HepG2 (cell line): ENCODE measurements around the gene MCMBP. TPM values are rescaled to one million over a fixed set of nuclear protein-coding genes. Genes with fewer than 3 reads are reported as not detected.

Experiments
- AKNA ChIP-seq: sonication (generic); formaldehyde crosslinking; IDR thresholded peaks from 2 replicates; pipeline ENCODE4 v1.4.0; 2020; ENCODE audit warnings: missing genetic modification reagents, borderline replicate concordance
- ERF ChIP-seq: IDR thresholded peaks from 2 replicates; pipeline ENCODE4 v1.6.1; 2018; ENCODE audit warnings: missing biosample characterization, missing genetic modification reagents
- GATAD2A ChIP-seq: IDR thresholded peaks from 2 replicates; pipeline ENCODE4 v1.6.1; 2016
- GRHL1 ChIP-seq: sonication (generic); formaldehyde crosslinking; conservative IDR thresholded peaks from 2 replicates; pipeline ENCODE4 v1.8.0; 2022; ENCODE audit warnings: missing genetic modification reagents
- HMG20B ChIP-seq: conservative IDR thresholded peaks from 2 replicates; pipeline ENCODE4 v1.6.1; 2016; ENCODE audit warnings: missing genetic modification reagents, missing compliant biosample characterization
- IKZF4 ChIP-seq: sonication (generic); formaldehyde crosslinking; IDR thresholded peaks from 2 replicates; pipeline ENCODE4 v1.5.1; 2020; ENCODE audit warnings: borderline replicate concordance, mild to moderate bottlenecking, low read depth, missing genetic modification reagents; ENCODE audit errors: not compliant biosample characterization
- KLF16 ChIP-seq, 2 experiments: sonication (generic) in 1 of 2; formaldehyde crosslinking in 1 of 2; IDR thresholded peaks; 2 replicates each; pipeline versions ENCODE4 v1.6.1 to v1.8.0; 2016 to 2023; ENCODE audit warnings: missing genetic modification reagents in 2 of 2, missing compliant biosample characterization in 1 of 2
- KMT2B ChIP-seq: IDR thresholded peaks from 2 replicates; pipeline ENCODE4 v1.6.1; 2016; ENCODE audit warnings: missing genetic modification reagents, missing compliant biosample characterization
- MATR3 ChIP-seq: sonication (generic); formaldehyde crosslinking; IDR thresholded peaks from 2 replicates; pipeline ENCODE4 v1.4.0; 2020; ENCODE audit warnings: missing genetic modification reagents
- NRL ChIP-seq: sonication (generic); formaldehyde crosslinking; IDR thresholded peaks from 2 replicates; pipeline ENCODE4 v1.5.0; 2020; ENCODE audit warnings: missing genetic modification reagents, mild to moderate bottlenecking, moderate library complexity, borderline replicate concordance
- ONECUT2 ChIP-seq: sonication (generic); formaldehyde crosslinking; IDR thresholded peaks from 2 replicates; pipeline ENCODE4 v1.4.0; 2020; ENCODE audit warnings: missing genetic modification reagents
- PCBP2 ChIP-seq: fragments of 200-400 bp; formaldehyde crosslinking; optimal IDR thresholded peaks from 2 replicates; pipeline ENCODE3; 2018; ENCODE audit warnings: low read length, low read depth; ENCODE audit not compliant: poor library complexity, severe bottlenecking
- SALL2 ChIP-seq: sonication (generic); formaldehyde crosslinking; IDR thresholded peaks from 2 replicates; pipeline ENCODE4 v1.8.1; 2023; ENCODE audit warnings: mild to moderate bottlenecking, missing genetic modification reagents, inconsistent platforms
- SMAD1 ChIP-seq: sonication (generic); formaldehyde crosslinking; IDR thresholded peaks from 2 replicates; pipeline ENCODE4 v1.4.0; 2020; ENCODE audit warnings: missing genetic modification reagents, low read depth, mild to moderate bottlenecking, borderline replicate concordance
- SP1 ChIP-seq, 2 experiments: fragments of 450-650 bp in 1 of 2; sonication (generic) in 1 of 2; formaldehyde crosslinking in 1 of 2; IDR thresholded peaks; 2 replicates each; pipeline versions ENCODE4 v1.4.0 to v1.6.1; 2016 to 2020; ENCODE audit warnings: missing genetic modification reagents in 1 of 2
- ZBTB39 ChIP-seq: sonication (generic); formaldehyde crosslinking; IDR thresholded peaks from 2 replicates; pipeline ENCODE4 v1.5.0; 2020; ENCODE audit warnings: missing genetic modification reagents
- ZNF10 ChIP-seq: sonication (generic); formaldehyde crosslinking; IDR thresholded peaks from 2 replicates; pipeline ENCODE4 v1.4.0; 2020; ENCODE audit warnings: mild to moderate bottlenecking, low read depth, missing genetic modification reagents, borderline replicate concordance
- ZNF224 ChIP-seq: sonication (generic); formaldehyde crosslinking; IDR thresholded peaks from 2 replicates; pipeline ENCODE4 v1.5.0; 2020; ENCODE audit warnings: mild to moderate bottlenecking, missing genetic modification reagents
- ZNF607 ChIP-seq: sonication (generic); formaldehyde crosslinking; IDR thresholded peaks from 2 replicates; pipeline ENCODE4 v1.5.1; 2020; ENCODE audit warnings: missing genetic modification reagents, mild to moderate bottlenecking, borderline replicate concordance
- ZNF674 ChIP-seq: sonication (generic); formaldehyde crosslinking; IDR thresholded peaks from 2 replicates; pipeline ENCODE4 v1.5.0; 2020; ENCODE audit warnings: low read depth, mild to moderate bottlenecking, missing genetic modification reagents
- polyA plus RNA-seq, 8 experiments: library from polyadenylated mRNA; depleted of rRNA in 3 of 8; stranded (reverse) in 7 of 8; unstranded in 1 of 8; fragments of >200 nt; fragmentation: Illumina TruSeq in 4 of 8; extraction: Trizol in 4 of 8; gene quantifications; 2 replicates each; pipeline versions ENCODE4 v1.2.1 to v1.2.3, GENCODE V29; 2011 to 2016; ENCODE audit warnings: low read depth in 4 of 8, missing spikeins in 1 of 8, mixed read lengths in 1 of 8; ENCODE audit not compliant: insufficient read depth in 1 of 8
- total RNA-seq, 5 experiments: library from RNA; depleted of rRNA; stranded (reverse); fragments of >200 nt; fragmentation: Illumina TruSeq; extraction: Trizol; gene quantifications; 2 replicates each; pipeline ENCODE4 v1.2.3, GENCODE V29; 2016; ENCODE audit warnings: low read depth in 1 of 5

Gene MCMBP
- total and polyA plus RNA-seq, 2 of the 13 experiments (the other 11 are each of a cell fraction or from before 2014, with no cell fraction given), result 35.7 to 62.4 TPM

GRCh38 chr10:119896061-119896655, 23.5 kb upstream of the MCMBP start (continued):
- TF ChIP-seq ZBTB39 (CRISPR knock-in tag) (no peak), AKNA (CRISPR knock-in tag) (no peak), ERF (no peak), SP1 (IDR thresholded peaks at IDR 0.05) (no peak), SP1 (CRISPR knock-in tag; IDR thresholded peaks at IDR 0.05) (no peak), HMG20B (CRISPR knock-in tag) (no peak), ZNF224 (CRISPR knock-in tag) (no peak), KLF16 (CRISPR knock-in tag; IDR thresholded peaks at IDR 0.05) (no peak), NRL (CRISPR knock-in tag) (no peak), GRHL1 (CRISPR knock-in tag) (no peak), ZNF10 (CRISPR knock-in tag) (no peak), GATAD2A (CRISPR knock-in tag) (no peak; the same call in 1 of the 2 replicates), ZNF607 (CRISPR knock-in tag) (0 out of 2 replicates have a peak, but pooled peaks have one; percentile 11), KMT2B (CRISPR knock-in tag) (0 out of 2 replicates have a peak, but pooled peaks have one; percentile 32), IKZF4 (CRISPR knock-in tag) (no peak), ONECUT2 (CRISPR knock-in tag) (no peak), PCBP2 (no peak), ZNF674 (CRISPR knock-in tag) (no peak), MATR3 (CRISPR knock-in tag) (no peak), SALL2 (CRISPR knock-in tag) (no peak), SMAD1 (CRISPR knock-in tag) (no peak)
